WI38 (cell line): ENCODE data around the gene C2orf76.

Experiments used
- H3K4me3 ChIP-seq: 2 replicates; pipeline ENCODE4 v1.5.1; 2011; ENCODE audit warnings: low read depth, mild to moderate bottlenecking, control low read depth, low read length
- CTCF ChIP-seq: IDR thresholded peaks from 2 replicates; pipeline ENCODE4 v1.5.1; 2012; ENCODE audit warnings: low read depth, mild to moderate bottlenecking, control low read depth, low read length

C2orf76 gene

GRCh38 chr2:119261493-119262225 is 105.0 kb downstream of the C2orf76 start:
- TF ChIP-seq CTCF, result no peak
- H3K4me3 ChIP-seq, result no peak overlapping the region

GRCh38 chr2:119260646-119261492 is 105.8 kb downstream of the C2orf76 start:
- H3K4me3 ChIP-seq, result no peak overlapping the region
- no peak for TF ChIP-seq CTCF

- H3K4me3 ChIP-seq, result no peak overlapping the region
- no peak for TF ChIP-seq CTCF
These were observed 107.3 kb downstream of the C2orf76 start for GRCh38 chr2:119259296-119259860.

- TF ChIP-seq CTCF, result no peak
- H3K4me3 ChIP-seq, result no peak overlapping the region
These were observed 109.4 kb downstream of the C2orf76 start for GRCh38 chr2:119257198-119257597.

GRCh38 chr2:119256582-119256921 is 110.1 kb downstream of the C2orf76 start:
- H3K4me3 ChIP-seq, result no peak overlapping the region
- TF ChIP-seq CTCF, result no peak

- H3K4me3 ChIP-seq, result no peak overlapping the region
- no peak for TF ChIP-seq CTCF
These were observed 110.7 kb downstream of the C2orf76 start for GRCh38 chr2:119255760-119256581.
